ENCODE measurements around the gene MYO5C.

The MYO5C gene

DNA sequence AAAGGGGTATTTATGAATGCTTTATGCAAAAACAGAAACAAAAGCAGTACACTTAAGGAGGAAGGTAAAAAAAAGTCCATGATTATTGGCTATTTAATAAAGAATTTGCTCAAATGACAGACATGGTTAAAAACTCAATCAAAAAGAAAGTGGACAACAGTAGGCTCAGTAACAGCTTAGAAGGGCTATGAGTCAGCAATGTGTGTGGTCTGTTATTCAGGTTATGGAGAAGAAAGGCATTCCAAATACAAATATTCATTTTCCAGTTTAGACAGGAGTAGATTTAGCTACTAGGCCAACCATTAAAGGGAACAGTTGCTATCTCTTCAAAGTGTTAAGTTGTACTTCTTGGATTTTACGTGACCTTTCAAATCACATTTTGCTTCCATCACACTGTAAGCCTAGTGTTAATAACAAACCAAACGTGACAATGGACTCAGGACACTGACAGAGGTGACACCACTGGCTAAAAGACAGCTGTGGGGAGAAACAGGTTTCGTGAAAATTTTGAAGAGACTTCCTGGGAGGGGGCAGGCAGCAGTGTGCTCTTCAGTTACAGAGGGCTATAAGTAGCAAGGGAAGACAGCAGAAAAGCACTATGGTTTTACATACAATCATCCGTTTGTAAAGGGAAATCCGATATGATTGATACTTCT lies 41.7 kb upstream of the MYO5C start:
- no peak for DNase-seq (ENCODE audit: low read depth)
- TF ChIP-seq, protein P1, sequence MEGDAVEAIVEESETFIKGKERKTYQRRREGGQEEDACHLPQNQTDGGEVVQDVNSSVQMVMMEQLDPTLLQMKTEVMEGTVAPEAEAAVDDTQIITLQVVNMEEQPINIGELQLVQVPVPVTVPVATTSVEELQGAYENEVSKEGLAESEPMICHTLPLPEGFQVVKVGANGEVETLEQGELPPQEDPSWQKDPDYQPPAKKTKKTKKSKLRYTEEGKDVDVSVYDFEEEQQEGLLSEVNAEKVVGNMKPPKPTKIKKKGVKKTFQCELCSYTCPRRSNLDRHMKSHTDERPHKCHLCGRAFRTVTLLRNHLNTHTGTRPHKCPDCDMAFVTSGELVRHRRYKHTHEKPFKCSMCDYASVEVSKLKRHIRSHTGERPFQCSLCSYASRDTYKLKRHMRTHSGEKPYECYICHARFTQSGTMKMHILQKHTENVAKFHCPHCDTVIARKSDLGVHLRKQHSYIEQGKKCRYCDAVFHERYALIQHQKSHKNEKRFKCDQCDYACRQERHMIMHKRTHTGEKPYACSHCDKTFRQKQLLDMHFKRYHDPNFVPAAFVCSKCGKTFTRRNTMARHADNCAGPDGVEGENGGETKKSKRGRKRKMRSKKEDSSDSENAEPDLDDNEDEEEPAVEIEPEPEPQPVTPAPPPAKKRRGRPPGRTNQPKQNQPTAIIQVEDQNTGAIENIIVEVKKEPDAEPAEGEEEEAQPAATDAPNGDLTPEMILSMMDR (IDR thresholded peaks at IDR 0.05; ENCODE audit: insufficient read depth, low read depth, low read length, missing control alignments), result no peak

DNA sequence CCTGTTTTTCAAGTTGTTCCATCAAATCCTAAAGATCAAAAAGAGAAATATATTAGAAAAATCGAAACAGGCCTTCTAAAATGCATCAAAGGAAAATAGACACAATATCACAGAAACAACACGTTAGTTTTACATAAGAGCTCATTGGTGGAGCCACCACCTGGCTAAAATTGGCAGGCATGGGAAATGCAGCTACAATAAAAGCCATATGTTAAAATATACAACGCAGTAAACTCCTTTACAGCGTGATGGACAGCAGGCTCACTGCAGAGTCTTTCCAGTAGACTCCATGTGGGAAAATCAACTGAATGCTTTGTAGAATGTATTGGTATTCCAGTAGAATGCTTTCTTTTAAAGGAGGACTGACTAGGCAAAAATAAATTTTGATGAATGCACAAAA lies 40.9 kb upstream of the MYO5C start:
- DNase-seq (ENCODE audit: low read depth), result no peak
- no peak overlapping the region for H3K4me3 ChIP-seq (ENCODE audit: low read depth, low read length)
- TF ChIP-seq, protein P1 (IDR thresholded peaks at IDR 0.05; ENCODE audit: insufficient read depth, low read depth, low read length, missing control alignments), result no peak

More for the DNA sequence above, 41.7 kb upstream of the MYO5C start:
- H3K4me3 ChIP-seq (ENCODE audit: low read depth, low read length), result no peak overlapping the region

DNA sequence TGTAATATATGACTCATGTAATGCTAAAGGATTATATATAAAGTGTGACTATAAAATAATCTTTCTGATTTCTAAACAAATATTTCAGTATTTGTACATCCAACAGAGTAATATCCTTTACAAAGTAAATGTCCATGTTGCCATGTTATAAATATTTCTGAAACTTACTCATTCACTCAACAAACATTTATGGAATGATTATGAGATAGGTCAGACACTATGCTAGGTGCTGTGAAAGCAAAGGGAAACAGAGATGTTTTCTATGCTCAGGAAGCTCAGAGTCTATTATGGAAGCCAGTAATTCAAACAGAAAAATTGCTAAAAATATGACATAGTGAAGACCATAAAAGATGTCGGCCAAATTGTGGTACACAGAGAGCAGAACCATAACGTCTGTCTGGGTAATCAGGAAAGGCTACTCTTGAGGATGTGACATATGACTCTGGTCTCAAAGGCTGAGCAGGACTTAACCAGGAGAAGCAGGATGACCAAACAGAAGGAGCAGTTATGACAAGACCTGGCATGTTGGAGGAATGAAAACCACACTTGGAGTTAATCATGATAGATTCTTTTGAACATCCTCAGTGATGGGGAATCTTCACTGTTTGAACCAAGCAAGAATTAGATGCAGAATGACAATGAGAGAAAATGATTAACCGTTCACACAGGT lies 39.0 kb upstream of the MYO5C start:
- DNase-seq (ENCODE audit: low read depth), result no peak
- H3K4me3 ChIP-seq (ENCODE audit: low read depth, low read length), result no peak overlapping the region
- TF ChIP-seq, protein P1 (IDR thresholded peaks at IDR 0.05; ENCODE audit: insufficient read depth, low read depth, low read length, missing control alignments), result no peak

DNA sequence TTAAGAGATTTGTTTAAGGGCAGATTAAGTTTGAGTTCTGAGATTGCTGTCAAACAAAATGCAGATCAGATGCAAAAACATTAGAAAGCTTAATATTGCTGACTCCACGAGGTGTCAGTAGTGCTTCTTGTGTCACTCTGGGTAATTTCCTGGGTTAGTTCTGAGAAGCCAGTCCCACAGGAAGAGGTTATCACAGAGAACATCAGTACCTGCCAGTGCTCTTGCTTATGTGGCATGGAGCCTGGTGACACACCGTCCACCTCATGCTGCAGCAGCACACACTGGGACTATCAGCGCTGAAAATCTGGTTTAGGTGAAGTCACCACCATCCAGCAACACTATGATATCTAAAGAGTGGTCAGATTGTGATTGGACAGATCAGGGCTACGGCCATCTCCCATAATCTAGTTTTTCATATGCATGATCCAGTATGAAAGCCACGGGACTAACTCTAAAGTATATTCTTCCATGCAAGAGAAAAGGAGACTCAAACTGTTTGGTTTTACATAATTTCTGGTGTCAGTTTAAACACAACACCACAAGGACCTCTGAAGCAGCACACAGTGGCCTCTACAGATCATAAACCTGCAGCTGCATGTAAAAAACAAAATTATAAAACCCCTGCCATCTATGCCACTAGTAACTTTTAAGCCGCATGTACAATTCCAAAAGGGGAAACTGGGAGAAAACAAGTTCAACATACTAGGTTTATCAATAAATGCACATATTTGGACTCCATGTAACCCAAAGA lies 36.1 kb upstream of the MYO5C start:
- DNase-seq (ENCODE audit: low read depth), result peak; percentile 90
- H3K4me3 ChIP-seq (ENCODE audit: low read depth, low read length), result no peak overlapping the region
- TF ChIP-seq, protein P1 (IDR thresholded peaks at IDR 0.05; ENCODE audit: insufficient read depth, low read depth, low read length, missing control alignments), result peak; percentile 67

DNA sequence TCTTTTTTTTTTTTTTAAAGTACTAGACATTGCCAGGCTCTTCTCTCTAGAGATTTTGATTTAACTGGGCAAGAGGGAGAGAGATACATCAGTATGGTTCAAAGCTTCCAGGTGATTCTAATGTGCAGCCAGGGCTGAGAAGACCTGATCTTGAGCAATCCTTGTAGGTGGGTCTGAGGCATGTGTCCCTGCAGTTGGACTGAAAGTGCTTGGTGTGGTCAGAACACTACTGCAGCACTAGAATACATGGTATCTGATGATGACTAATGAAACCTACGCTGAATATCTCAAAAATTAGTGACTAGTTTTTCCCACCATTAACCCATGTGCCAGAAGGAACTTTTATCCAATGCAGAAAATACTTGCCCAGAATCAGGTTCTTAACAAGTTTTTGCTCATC lies 34.4 kb upstream of the MYO5C start:
- DNase-seq (ENCODE audit: low read depth), result peak; percentile 56
- TF ChIP-seq, protein P1 (IDR thresholded peaks at IDR 0.05; ENCODE audit: insufficient read depth, low read depth, low read length, missing control alignments), result no peak

DNA sequence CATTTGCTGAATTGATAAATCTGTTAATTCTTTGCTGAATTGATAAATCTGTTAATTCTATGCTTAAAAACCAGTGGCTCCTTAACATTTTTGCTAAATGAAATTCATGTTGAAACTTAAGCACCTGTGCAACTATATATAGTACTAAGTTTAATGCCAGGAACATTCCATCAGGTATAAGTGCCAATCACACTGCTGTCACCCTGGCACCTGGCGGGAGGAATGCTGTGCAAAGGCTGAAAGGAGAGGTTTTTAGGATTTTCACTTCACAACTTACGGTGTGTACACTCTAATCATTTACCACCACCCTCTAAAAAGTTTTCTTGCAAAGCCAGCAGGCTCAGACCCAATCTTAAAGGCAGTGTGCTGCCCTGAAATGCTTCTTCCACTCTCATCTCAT lies 33.5 kb upstream of the MYO5C start:
- TF ChIP-seq, protein P1 (IDR thresholded peaks at IDR 0.05; ENCODE audit: insufficient read depth, low read depth, low read length, missing control alignments), result no peak
- DNase-seq (ENCODE audit: low read depth), result no peak
- H3K4me3 ChIP-seq (ENCODE audit: low read depth, low read length), result no peak overlapping the region

More for the DNA sequence above, 34.4 kb upstream of the MYO5C start:
- no peak overlapping the region for H3K4me3 ChIP-seq (ENCODE audit: low read depth, low read length)

Measured in GM12865 (cell line).